Mucosa of descending colon (tissue), 3 donors: Measurements from ENCODE around the gene MIDN. TPM values are rescaled to one million over a fixed set of nuclear protein-coding genes. Genes with fewer than 3 reads are reported as not detected.

ENCODE experiments used
- ATAC-seq: fragments of 200-7000 bp; cut with Tn5 transposase; one replicate; pipeline ENCODE4 v1.9.1; 2020; ENCODE audit warnings: mild to moderate bottlenecking, moderate library complexity
- DNase-seq, 3 donors: peaks; one replicate each; pipeline ENCODE4 v3.0.0-alpha.2; 2020
- H3K36me3 ChIP-seq: fragments of 200-600 bp; one replicate; pipeline ENCODE4 v1.8.0; 2021; ENCODE audit warnings: low read depth, mild to moderate bottlenecking
- H3K4me1 ChIP-seq: fragments of 200-600 bp; one replicate; pipeline ENCODE4 v1.8.0; 2021; ENCODE audit warnings: low read depth, mild to moderate bottlenecking
- H3K4me3 ChIP-seq: fragments of 200-600 bp; one replicate; pipeline ENCODE4 v1.8.0; 2021; ENCODE audit warnings: mild to moderate bottlenecking
- H3K9me3 ChIP-seq: fragments of 200-600 bp; one replicate; pipeline ENCODE4 v1.8.0; 2021; ENCODE audit warnings: mild to moderate bottlenecking
- intact Hi-C, 2 donors: fragments of 100-400 bp; cut with DNase I in 1 of 2; cut with micrococcal nuclease in 1 of 2; formaldehyde crosslinking; loops; one replicate each; pipeline versions ENCODE4 v1.11.0 to v1.11.1; 2022; cut with DNase I, micrococcal nuclease
- total RNA-seq, 3 donors: library from RNA; stranded (reverse); fragmentation: NEBNext Ultra II Directional in 2 of 3; extraction: Animal tissue kit (Norgen Biotek cat#: 25700) in 2 of 3; gene quantifications; one replicate each; pipeline versions ENCODE4 v1.2.1 to v1.2.4, GENCODE V29; 2021 to 2023
- TF ChIP-seq, protein P1 (sequence below): fragments of 200-600 bp; IDR thresholded peaks from one replicate; pipeline ENCODE4 v1.8.0; 2022; ENCODE audit warnings: antibody characterized with exemption, mild to moderate bottlenecking
- donor health status: DM: no; HTN: no; CAD: no; lungs with moderate emphysema.
- donor health status: DM: no; HTN: no; CAD: no.
- donor health status: DM: no; HTN: yes; CAD: no.

MIDN gene
- total RNA-seq, 3 donors from 2014 or later = 136 to 251 (median 213) TPM

DNA sequence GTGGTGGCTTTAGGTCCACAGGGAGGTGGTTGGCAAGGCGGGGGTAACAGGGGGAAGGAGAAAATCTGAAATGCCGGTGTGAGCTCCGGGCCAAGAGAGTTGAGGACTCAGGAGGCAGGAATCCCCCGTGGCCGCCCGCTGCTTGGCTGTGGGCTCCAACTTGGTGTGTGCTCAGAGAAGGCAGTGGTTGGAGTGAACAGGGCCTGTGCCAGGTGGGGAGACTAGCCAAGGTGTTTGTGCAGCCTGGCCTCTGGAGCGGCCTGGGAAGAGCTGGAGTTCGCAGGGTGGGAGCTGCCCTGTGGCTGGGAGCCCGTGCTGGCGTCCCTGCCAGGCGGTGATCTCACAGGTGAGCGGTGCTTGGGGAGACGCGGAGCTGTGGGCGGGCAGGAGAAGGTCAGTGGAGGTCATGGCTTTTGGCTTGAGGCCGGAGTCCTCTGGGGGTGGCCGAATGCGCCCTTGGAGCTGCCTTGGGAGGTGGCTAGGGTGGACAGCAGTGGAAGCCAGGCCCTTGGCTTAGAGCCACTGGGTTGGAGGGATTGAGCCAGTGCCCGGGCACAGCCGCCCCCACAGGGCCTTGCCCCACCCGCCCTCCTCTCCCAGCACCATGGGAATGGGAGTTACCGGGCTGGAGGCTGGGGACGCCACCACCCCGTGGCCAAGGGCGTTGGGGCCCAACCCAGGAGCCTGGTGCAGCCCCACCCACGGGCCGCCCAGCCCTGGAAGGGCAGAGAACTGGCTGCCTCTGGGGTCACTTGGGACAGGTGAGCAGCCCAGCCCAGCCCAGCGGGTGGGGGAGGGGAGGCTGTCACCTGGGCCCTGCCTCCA, 13.6 kb downstream of the MIDN start:
- TF ChIP-seq, protein P1, sequence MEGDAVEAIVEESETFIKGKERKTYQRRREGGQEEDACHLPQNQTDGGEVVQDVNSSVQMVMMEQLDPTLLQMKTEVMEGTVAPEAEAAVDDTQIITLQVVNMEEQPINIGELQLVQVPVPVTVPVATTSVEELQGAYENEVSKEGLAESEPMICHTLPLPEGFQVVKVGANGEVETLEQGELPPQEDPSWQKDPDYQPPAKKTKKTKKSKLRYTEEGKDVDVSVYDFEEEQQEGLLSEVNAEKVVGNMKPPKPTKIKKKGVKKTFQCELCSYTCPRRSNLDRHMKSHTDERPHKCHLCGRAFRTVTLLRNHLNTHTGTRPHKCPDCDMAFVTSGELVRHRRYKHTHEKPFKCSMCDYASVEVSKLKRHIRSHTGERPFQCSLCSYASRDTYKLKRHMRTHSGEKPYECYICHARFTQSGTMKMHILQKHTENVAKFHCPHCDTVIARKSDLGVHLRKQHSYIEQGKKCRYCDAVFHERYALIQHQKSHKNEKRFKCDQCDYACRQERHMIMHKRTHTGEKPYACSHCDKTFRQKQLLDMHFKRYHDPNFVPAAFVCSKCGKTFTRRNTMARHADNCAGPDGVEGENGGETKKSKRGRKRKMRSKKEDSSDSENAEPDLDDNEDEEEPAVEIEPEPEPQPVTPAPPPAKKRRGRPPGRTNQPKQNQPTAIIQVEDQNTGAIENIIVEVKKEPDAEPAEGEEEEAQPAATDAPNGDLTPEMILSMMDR = no peak
- intact Hi-C loops = no loop called here
- H3K4me3 ChIP-seq = no peak overlapping the region
- H3K4me1 ChIP-seq = peaks cover 69% of the 10 kb centered on the region
- H3K36me3 ChIP-seq = no peaks in the 10 kb centered on the region
- no peaks in the 10 kb centered on the region for H3K9me3 ChIP-seq
- peak; percentile 95 to 96 (median 96) for DNase-seq
- ATAC-seq = peak; percentile 51

DNA sequence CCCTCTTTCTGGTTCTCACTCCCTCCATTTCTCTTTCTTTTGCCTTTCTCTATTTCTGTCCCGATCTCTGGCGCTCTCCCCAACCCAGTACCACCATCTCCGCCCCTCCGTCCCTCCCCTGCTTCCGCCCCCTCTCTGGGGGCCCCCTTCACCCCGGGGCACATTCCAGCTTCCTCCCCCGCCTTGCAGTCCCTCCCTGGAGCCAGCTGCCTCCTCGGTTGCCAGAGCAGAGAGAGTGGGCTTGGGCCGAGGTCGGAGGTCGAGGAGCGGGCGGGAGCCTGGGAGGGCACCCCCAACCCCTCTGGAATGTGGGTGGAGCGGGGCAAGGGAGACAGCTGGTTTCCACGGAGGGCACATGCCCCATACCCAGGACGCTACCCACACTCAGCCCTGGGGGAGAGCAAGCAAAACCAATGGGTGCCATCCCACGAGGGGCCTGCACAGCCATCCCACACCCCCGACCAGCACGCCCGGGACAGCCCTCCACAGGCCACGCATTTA, 14.3 kb downstream of the MIDN start:
- Histone ChIP-seq H3K4me1 (peaks cover 72% of the 10 kb centered on the region), H3K4me3 (no peak overlapping the region), H3K9me3 (no peaks in the 10 kb centered on the region), H3K36me3 (no peaks in the 10 kb centered on the region)
- intact Hi-C loops = no loop called here
- TF ChIP-seq, protein P1 = no peak
- DNase-seq (peak in 1 of 3 donors; percentile 81), ATAC-seq (no peak)

DNA sequence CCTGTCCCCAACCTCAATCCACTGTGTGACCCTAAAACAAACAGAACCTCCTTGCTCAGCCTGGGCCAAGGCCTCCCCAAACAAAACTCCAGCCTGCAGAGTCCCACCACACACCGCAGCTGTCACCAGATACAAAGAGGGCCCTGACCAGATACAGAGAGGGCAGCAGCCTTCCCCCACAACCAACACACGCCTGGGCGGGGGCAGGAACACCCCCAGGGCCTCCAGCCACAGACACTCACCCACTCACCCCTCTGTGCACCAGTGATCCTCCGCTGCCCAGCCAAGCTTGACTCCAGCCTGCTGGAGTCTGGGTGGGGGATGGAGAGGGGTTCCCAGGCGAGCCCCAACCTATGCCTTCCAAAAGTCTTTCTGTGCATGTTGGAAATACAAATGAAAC, 14.8 kb downstream of the MIDN start:
- Histone ChIP-seq H3K9me3 (no peaks in the 10 kb centered on the region), H3K4me1 (peaks cover 72% of the 10 kb centered on the region), H3K36me3 (no peaks in the 10 kb centered on the region), H3K4me3 (no peak overlapping the region)
- ATAC-seq (no peak), DNase-seq (peak in 1 of 3 donors; percentile 69)
- intact Hi-C loops = no loop called here
- TF ChIP-seq, protein P1 = no peak

DNA sequence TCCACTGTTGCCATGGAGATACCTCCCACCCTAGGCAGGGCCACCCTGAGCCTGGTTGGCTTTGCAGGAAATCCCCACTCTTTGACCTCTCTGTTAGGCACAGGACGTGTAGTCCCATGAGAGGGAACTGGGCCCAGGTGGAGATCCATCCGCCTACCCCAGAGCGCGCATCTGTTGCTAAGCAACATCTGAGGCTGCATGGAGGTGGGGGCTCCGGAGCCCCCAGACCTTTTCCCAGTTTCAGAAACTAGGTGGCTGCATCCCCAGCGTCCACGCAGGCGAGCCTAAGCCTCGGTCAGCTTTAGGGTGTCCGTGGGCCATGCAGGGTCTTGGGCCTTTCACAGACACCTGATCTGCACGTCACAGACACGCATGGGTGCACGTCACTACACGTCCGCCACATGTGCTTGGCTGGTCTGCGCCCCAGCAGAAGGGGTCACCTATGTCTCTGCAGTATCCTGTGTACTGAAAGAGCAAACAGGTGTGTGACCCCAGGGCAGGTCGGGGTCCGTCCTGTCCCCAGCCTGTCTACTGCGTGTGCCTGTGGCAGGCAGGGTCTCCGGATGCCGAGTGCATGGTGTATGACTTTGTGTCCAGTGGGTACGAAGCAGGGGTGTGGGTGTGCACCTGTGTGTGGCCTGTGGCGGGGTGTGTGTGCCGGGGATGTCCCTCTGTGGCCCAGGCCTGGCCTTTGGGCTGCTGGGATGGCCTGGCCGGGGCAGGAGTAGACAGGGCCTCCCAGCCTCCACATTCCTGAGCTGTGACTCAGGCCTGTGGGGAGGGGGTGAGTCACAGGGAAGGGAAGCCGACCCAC, 16.6 kb downstream of the MIDN start:
- no peak overlapping the region for H3K4me3 ChIP-seq
- peaks cover 62% of the 10 kb centered on the region for H3K4me1 ChIP-seq
- peak; percentile 1 for ATAC-seq
- DNase-seq = peak; percentile 62 to 87 (median 78)
- H3K36me3 ChIP-seq = no peaks in the 10 kb centered on the region
- TF ChIP-seq, protein P1 = no peak
- intact Hi-C loops = no loop called here
- no peaks in the 10 kb centered on the region for H3K9me3 ChIP-seq

DNA sequence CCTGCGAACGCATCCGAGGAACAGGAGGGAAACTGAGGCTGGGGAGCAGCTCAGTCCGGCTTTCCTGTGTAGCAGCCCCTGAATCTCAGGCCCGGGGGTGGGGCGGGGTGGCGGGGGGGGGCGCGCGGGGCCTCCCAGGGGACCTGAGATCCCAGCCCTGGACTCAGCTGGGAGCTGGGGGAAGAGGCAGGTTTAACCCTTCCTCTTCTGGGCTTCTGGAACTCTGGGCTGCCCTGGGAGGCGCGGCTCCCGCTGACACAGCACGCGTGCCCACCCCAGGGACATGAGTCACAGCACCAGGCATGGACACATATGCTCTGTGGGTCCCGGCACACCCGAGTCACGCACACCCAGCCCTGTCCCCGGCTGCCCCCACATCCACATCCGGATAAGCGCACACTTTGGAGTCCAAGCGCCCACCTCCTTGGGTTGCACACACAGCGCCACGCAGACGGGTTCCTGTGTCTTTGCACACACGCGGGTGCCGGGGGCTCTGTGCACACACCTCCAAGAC, 17.3 kb downstream of the MIDN start:
- TF ChIP-seq, protein P1 = no peak
- ATAC-seq = no peak
- DNase-seq = peak; percentile 57 to 91 (median 75)
- H3K9me3 ChIP-seq = no peaks in the 10 kb centered on the region
- H3K4me1 ChIP-seq = peaks cover 63% of the 10 kb centered on the region
- no peaks in the 10 kb centered on the region for H3K36me3 ChIP-seq
- intact Hi-C loops = loop anchor here in 1 of 2 donors (2.0 kb wide), 1 partner anchor 23 kb away; no protein-coding TSS in a partner anchor
- no peak overlapping the region for H3K4me3 ChIP-seq
